ENCODE data around the gene AGAP1.
A peak's percentile ranks its signal among the peaks of the same experiment; 100 is the strongest.

AGAP1 gene

DNA sequence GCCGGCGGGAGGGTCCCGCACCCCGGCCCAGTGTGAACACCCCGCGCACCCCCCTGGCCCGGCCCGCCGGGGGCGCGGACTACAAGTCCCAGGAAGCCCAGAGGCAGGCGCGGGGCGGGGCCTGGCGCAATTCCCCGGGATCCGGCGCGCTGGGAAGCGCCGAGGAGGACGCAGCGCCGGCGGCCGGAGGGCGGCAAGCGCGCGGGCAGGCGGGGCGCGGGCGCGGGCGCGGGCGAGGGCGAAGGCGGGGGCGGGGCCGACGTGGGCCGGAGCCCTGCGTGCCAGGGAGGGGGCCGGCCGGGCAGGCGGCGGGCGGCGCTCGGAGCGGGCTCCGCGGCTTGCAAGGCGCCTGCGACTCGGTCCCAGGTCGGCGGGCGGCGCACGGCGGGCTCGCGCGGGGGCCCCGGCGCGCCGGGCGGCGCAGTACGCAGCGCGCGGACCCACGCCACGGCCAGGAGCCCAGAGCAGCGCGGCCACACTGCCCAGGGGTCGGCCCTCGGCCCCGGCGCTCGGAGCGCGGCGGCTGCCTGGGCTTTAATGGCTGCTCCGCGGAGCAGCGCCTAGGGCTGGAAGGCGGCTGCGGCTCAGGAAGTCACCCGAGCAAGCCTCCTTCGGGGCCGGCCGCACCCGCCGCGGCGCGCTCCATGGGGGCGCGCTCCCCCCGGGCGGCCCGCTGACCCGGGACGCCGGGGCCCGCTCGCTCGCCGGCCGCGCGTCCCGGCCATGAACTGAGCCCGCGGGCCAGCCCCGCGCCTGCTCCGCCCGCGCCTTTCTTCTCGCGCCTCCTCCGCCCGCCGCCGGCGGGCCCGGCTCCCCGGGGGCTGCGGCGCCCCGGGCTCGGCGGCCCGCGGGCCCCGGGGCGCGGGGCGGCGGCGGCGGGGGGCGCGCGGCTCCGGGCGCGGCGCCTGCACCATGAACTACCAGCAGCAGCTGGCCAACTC, at the start of gene AGAP1:
Gene AGAP1, plus strand, starts transcription at position 269 of the 941 bp plus-strand sequence.
- peak; percentile 89 for DNase-seq

DNA sequence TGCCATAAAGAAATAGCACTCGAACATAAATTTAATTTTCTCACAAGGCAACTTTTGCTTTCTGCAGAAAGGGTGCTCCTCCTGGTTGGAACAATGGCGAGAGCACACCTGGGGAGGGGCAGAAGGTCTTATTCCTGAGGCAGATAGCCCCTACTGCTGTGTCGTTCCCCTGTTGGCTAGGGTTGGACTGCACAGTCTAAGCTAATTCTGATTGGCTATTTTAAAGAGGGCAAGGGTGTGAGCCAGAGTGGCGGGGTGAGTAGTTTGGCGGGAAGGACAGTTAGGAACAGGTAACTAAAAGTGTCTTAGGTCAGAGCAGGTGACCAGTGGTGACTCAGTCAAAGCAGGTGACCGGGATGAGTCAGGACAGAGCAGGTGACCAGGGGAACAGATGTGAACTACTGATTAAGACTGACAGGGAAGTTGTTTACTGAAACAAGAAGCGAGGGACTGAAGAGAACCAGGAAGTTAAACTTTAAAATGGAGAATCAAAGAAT, 49.7 kb upstream of the AGAP1 start:
- no peak for DNase-seq

DNA sequence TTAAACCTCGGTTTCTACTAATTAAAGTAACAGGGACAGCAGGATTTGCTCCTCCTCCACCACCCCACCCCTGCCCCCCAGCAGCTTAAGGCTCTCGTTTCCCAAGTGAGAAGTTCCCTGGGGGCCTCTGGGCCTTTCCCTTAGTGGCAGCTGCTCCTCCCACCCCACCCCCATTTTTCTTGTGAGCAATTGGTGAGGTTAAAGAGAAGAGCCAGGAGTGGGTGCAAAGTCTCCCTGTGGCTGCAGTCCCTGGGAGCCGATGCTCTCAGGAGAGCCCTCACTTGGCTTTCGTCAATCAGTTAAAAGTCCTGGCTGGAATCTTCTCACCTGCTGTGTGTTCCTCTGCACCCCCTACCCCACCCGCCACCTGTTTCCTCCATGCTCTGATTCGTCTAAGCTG, 48.7 kb upstream of the AGAP1 start:
- no peak for DNase-seq

DNA sequence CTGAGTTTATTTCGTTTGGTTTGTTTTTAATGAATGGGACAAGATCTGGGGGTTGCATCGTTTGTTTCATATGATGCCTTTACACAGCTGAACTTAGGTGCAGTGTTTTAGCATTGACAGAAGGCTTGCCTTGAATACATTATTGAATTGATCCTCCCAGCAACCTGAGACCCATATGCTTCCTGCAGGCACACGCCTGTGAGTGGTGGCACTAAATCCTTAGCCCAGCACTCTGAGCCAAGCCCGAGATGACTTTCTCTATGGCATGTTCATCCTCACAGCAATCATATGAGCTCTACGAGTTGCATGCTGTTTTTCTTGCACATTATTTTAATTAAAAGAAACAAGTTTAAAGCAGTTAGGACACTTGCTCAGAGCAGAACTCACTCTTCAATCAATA, 47.8 kb upstream of the AGAP1 start:
- DNase-seq: no peak

DNA sequence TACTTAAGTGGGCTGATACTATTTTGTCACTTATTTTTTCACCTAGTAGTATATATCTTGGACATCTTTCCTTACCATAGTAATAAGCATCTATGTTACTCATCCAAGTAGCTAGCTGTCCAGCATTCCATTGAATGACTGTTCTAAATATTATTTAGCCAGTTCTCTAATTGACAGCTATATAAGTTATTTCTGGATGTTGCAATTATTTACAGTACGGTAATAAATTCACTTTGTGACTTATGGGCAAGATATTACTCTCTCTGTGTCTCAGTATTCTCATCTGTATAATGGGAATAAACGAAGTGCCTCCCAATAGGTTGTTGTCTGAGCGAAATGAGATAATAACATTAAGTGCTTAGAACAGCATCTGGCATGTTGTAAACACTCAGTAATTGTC, 46.6 kb upstream of the AGAP1 start:
- DNase-seq: peak; percentile 21

DNA sequence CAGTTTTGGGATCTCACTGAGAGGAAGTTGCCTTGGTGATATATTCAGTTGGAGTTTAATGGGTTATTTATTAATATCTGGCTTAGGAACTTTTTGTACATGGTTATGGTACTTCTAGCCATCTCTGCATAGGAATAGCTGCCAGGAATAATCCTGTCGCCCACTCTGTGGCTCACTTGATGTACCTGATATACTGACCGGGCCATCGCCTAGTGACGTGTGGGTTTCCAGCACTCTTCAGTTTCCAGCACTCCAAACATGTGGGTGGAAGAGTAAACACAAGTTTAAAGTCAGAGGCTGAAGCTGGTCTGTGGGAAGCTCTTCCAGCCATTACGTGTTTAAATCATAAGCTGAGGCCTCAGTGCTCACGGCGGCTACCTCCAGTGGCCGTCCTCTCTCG, 44.3 kb upstream of the AGAP1 start:
- no peak for DNase-seq

DNA sequence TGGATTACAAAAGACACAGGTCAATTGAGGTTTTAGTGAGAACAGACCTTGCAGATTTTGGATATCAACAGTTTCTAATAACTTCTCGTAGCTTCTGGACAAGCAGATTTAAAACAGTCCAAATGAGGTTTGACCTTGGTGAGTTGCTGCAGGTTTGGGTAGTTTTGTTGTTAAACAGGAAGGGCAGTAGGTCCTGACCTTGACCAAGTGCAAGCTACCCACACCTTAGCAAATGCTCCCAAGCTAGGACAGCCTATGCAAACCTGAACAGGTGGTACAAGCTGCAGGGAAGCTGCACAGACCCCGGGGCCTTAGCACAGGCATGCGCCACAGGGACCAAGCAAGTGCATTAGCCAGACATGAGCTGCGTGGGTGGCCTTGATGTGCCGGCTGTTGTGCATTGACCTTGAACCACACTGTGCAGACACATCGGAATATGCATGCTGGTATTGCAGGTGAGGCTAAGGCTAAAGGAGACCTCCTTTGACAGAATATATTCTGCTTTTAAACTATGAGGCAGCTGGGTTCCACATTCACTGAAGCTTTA, 40.2 kb upstream of the AGAP1 start:
- no peak for DNase-seq

DNA sequence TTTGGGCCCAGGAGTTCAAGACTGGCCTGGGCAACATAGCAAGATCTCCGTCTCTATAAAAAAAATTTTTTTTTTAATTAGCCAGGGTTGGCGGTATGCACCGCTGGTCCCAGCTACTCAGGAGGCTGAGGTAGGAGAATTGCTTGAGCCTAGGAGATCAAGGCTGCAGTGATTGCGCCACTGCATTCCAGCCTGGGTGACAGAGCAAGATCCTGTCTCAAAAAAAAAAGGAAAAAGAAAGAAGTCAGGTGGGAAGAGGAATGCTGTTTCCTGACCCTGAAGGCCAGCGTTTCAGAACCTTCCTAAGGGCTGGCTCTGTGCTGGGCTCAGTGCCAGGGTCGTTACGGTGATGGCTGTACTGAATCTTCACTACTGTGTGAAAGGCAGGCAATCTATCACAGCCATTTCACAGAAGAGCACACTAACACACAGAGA, 35.0 kb upstream of the AGAP1 start:
- peak; percentile 51 for DNase-seq

DNA sequence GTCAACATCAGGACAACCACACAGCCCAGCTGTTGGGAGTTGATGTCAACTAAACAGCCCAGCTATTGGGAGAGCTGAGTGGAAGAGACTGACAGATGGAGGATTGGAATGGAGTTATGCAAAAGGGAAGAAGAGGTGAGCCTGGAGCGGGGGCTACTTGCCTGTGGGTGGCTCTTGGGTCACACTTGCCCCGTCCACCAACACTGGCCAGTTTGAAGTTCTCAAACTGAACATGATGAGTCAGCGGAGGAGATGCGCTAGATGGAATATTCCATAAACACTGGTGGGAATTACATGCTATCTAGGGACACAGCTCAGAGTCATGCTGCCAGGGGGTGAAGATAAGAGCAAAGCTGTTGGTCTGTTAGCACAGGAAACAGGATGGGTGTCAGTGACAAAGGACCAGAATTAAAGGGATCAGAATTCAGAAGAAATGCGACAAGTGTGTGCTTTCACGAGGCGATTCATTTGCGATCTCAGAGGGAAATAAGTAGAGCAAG, 33.2 kb upstream of the AGAP1 start:
- DNase-seq: no peak

DNA sequence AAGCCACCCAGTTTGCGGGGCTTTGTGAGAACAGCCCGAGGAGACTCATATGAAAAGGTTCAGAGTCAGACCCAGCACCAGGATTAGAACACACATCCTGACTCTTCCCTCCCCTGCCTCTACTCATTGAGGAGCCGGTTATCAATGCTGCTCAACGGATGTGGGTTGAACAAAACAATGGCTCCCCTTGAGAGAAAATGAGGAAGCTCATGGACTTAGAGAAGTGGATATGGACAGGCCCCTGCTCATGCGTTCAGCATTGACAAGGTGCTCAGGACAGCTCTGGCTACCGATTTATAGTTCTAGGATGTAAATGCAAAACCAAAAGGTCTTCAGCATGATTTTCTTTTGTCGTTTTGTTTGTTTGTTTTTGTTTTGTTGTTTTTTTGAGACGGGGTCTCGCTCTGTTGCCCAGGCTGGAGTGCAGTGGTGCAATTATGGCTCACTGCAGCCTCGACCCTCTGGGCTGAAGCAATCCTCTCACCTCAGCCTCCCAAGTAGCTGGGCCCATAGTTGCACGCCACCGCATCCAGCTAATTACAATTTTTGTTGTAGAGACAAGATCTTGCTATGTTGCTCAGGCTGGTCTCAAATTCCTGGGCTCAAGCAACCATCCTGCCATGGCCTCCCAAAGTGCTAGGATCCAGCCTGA, 32.0 kb upstream of the AGAP1 start:
- DNase-seq: no peak

DNA sequence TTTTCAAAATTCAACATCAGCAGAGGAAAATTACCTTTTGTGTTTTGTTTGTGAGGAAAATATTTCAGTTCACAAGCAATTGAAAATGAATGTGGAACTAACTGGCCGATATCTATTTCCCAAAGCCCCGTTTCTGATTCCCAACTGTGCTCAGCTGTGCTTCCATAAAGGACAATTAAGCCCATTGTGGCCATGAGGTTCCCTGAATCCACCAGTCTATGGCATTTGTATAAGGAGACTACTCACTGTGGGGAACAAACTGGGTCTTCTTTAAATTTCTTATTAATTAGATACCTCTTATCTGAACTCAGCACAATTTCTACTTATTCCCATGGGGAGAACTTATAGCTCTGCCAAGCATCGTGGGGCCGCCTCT, 31.4 kb upstream of the AGAP1 start:
- DNase-seq: no peak

DNA sequence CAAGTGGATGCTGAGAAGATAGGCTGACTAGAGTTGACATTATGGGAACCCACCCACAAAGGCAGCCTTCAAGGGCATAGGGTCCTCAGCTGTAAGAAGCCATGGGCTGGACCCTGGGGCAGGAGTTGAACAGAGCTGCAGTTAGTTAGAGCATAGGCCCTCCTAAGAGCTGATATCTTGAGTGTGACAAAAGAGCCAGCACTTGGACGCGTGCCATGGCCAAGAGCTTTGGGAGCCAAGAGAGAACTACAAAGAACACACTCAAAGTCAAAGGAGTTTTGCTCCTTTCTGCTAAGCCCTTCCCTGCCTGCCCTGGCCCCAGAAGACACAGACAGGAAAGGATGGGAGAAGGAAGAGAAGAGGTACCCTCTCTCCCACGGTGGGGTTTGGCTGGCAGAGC, 29.9 kb upstream of the AGAP1 start:
- DNase-seq: no peak

DNA sequence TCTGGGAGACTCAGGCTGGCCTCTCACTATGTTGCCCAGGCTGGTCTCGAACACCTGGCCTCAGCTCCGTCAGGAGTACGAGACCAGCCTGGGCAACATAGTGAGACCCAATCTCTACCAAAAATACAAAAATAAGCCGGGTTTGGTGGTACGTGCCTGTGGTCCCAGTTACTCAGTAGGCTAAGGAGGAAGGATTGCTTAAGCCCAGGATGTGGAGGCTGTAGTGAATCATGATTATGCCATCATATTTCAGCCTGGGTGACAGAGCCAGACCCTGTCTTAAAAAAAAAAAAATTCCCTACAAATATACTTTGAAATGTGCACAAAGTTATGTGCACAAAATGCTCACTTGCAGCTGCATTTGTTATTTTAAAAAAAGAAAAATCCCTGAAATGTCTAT, 26.3 kb upstream of the AGAP1 start:
- DNase-seq: peak; percentile 59

DNA sequence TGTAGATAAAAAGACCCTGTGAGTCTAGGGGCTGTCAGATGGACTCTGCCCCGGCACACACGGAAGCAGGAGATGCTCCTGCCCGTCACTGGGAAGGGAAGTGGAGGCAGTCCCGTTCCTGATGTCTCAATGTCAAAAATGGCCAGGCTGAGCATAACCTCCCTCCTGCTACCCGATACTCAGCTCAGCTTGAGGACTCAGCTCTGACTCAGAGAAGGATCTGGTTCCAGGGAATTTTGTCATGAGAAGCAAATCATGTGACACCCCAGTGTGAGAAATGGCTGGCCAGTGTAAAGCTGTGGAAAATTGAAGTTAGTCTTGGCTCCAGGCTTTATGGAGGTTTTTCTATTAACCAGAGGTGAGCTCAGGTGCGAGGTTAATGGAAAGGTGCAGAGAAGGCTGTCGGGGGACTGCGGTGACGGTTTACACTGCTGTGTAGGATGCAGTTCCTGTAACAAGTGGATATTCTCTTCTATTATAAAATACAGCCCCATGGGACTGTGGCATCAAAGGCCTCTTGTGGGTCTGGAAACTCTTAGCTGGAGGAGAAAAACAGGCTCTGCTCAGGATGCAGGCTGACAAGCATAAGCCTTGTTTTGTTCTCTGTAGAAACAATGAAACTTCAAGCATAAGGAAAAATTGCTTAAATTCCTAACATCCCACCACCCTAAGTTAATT, 24.7 kb upstream of the AGAP1 start:
- peak; percentile 81 for DNase-seq

DNA sequence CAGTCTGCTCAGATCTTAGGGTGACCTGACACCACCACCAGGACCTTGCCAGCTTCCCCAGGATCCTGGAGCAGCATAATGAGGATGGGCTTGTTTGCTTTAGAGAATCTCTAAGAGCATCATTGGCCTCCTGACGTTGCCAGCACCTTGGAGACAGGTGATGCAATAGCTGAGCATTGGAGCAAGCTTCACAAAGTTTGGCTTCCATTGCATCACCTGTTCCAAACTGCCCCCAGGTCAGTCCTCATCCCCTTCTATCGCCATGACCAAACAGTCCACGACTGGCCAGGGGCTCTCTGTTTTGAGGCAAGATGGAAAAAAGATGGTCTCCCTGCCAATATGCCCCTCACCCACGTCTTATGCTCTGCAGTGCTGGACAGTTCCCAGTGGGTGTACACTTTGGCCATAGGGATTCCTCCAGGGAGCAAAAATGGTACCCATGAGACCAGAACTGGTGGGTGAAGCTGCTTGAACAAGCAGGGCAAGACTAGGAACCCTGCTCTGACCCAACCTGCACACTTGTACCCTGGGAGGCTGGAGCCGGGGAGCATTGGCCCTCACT, 22.6 kb upstream of the AGAP1 start:
- no peak for DNase-seq

DNA sequence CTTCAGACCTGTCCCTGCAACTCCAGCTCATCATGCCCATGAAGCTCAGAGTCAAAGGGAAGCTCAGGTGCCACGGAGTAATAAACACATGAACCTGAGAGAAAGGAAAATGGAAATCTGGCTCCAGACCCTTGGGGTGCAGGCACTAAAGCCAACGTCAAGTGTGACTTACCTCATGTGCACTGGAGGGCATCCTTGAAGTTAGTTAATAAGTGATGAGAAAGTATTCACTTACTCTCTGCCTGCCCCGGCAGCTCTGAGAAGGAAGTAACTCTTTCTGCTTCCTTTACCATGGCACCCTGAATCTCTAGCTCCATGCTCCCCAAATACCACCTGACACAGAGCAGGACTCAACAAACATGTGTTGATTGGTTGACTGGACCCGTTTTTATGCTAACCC, 21.4 kb upstream of the AGAP1 start:
- DNase-seq: no peak

DNA sequence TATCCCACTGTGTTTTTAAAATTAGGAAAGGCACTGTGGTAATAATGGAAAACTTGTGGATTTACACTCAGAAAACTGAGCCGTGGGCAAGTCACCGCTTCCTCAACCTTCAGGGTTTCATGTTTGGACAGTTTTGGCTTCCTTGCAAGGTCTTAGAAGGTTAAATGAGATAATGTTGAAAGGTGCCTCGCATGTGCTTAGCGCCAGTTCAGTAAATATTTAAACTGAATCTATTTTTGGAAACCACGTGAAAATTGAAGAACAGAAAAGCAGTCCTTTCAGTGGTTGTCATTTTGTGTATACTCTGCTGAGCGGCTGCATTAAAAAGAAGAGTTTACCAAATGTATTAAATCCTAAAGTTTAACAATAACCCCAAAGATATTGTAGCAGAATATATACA, 15.2 kb upstream of the AGAP1 start:
- no peak for DNase-seq

DNA sequence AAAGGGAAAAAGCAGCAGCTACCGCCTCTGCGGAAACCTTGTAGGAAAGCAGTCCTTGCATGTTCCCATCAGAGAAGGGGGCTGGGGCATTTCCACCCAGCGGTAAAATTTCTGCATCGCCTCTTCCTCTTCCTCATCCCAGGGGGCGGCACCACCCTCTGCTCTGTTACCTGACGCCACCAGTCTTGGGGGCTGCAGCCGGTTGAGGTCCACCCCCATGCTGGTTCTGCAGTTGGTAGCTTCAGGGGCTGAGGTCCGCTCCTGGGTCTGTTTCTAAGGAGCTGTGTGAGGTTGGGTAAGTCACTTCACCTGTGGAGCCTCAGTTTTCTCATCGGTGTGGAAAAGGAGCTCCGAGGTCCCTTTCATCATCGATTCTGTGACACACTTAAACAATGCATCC, 14.2 kb upstream of the AGAP1 start:
- no peak for DNase-seq

DNA sequence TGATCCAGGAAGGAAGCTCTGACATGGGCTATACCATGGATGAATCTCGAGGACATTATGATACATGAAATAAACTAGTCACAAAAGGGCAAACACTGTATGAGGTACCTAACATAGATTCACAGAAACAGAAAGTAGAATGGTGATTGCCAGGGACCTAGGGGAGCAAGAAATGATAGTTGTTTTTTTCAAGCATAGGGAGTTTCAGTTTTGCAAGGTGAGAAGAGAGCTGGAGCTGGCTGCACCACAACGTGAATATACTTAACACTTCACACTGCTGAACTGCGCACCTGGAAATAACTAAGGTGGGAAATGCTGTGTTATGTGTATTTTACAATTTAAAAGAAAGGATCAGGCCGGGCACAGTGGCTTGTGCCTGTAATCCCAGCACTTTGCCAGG, 13.2 kb upstream of the AGAP1 start:
- DNase-seq: no peak

DNA sequence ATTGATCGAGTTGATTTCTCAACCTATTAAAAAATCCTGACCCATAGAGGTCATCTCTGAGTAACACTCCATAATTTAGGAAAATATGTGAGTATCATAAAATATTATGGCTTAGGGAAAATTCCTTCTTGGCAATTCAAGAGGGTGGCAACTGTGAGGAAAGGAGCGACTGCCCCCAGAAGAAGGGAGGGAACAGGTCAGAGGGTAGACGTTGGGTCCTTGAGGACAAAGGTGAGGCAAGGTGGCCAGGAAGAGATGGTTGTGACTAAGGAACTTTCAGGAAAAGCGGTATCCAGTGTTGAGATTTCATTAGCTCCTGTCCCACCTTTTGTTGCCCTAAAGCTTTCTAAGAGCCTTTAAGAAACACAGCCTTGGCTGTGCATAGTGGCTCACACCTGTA, 10.5 kb upstream of the AGAP1 start:
- no peak for DNase-seq

DNA sequence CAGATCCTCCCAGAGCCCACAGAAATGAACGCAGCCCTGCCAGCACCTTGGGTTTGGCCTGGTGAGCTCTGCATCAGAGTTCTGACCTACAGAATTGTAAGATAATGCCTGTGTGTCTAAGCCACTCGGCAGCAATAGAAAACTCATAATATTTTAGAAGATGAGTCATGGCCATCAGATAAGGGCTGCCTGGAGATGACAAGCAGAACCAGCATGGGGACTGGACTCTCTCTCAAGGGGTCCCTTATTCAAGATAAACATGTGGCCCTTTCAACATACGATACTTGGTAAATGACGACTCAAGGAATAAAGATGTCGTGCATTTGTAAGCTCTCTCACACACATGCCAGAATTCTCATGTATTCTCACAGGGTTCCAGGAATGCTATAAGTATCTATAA, 8.5 kb upstream of the AGAP1 start:
- no peak for DNase-seq

DNA sequence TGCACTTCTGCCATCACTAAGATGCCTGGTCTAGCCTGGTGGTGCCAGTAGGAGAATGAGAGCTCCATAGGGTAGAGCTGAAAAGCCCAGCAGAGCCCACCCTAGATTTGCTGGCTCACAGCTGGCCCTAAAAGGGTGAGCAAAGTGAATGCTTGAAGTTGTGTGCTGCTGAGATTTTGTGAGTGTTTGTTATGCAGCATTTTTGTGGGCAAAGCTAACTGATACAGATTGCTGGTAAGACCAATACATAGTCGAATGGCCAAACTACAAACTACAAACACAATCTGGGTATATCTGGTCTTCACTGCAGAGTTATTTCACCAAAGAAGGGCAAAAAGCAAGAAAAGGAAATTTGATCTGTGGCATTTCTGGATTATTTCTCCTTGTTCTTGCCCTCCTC, 7.1 kb upstream of the AGAP1 start:
- DNase-seq: no peak

DNA sequence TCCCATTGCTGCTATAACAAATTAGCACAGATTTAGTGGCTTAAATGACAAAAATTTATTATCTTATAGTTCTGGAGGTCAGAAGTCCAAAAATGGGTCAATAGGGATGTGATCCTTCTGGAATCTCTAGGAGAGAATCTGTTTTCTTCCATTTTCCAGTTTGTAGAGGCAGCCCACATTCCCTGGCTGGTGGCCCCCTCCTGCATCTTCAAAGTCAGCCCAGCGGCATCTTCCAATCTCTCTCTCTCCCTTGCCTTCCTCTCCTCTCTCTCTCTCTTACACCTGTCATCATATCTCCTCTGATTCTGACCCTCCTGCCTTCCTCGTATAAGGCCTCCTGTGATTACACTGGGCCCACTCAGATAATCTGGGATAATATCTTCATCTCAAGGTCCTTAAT, 3.9 kb upstream of the AGAP1 start:
- DNase-seq: no peak

Data from EL (cell line).